HG02678 (cell line): ENCODE measurements around the gene SIGLEC7.

Experiments used
- ATAC-seq: cut with Tn5 transposase; IDR thresholded peaks from one replicate; pipeline ENCODE4 v1.9.1; 2021; ENCODE audit warnings: mild to moderate bottlenecking, moderate library complexity; ENCODE audit not compliant: unreplicated experiment

Gene SIGLEC7

DNA sequence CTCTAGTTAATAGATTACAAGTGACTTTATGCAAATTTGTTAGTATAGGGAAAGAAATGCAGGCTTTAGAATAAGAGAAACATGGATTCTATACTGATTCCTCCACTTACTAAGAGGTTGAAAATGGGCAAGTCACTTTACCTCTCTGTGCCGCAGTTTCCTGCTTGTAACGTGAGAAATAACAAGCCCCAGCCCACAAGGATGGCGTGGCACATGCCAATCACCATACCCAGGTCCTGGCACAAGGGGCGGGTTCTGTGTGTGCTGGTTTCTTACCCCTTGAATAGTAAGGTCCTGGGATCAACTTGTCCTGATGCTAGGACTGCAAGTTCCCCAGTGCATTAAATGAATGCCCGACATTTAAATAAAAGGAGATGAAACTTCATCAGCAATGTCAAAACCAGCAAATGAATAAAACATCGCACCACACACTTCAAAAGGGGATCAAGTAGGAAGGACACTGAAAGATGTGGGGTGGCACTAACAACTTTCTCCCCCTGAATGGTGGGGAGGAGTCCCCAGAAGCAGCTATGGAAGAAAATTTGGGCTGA, 25.3 kb upstream of the SIGLEC7 start:
- ATAC-seq = no peak

DNA sequence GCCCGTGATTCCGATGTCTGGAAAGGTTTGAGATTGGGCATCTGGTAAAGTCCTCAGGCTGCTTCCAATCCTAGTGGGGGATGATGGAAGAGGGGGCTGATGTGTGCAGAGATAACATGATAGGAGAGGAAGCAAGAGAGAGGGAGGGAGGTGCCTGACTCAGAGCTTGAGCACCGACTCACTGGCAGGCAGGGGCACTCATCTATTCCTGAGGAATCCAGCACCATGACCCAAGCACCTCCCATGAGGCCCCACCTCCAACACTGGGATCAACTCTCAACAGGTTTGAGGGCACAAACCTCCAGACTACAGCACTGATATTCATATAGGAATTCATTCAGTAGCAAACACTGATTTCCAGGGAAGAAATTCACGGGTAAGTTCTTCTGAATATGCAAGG, 23.0 kb upstream of the SIGLEC7 start:
- ATAC-seq = no peak

DNA sequence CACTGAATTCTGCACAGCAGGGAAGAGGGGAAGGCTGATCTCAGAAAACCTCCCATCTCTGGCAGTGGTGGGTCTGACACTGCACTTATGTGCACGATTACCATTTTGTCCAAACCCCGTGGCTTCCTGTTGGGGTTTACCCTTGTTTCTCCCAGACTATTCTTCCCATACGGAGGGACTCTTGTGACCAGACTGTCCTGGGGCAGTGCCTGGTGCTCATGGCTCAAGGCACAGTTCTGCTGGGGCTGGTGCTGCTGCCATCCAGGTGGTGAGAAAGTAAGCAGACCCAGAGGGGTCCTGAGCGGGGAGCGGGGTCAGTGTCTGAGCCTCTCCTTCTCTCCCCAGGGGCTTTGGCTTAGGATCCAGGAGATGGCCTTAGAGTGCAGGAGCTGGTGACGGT, 22.5 kb upstream of the SIGLEC7 start:
- no peak for ATAC-seq

DNA sequence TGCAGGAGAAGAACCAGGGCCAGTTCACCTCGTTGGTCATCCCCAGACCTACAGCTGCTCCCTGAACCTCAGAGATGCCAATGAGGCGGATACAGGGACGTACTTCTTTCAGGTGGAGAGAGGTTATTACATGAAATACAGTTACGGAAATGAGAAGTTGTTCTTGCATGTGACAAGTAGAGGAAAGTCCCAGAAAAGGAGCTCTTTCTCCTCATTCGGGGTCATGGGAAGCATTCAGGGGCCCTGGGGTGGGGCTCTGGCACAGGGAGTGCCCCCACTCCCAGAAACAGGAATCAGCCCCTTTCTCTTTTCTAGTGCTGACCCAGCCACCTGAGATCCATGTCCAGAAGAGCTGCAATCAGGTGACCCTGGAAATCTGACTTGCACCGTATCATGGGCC, 21.9 kb upstream of the SIGLEC7 start:
- ATAC-seq = no peak

DNA sequence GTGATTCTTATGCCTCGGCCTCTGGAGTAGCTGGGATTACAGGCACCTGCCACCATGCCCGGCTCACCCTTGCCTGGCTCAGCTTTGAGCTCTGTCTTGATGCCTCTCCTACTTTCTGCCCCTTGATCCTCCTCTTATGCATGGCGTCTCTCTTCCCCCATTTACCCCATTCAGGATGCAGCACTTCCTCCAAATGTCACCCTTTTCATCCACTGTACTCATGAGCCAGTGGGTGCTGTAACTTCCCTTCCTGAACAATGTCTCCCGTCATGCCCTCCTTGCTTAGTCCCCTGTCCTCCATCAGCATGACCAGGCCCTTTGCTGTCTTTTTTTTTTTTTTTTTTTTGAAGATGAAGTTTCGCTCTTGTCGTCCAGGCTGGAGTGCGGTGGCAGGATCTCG, 20.8 kb upstream of the SIGLEC7 start:
- no peak for ATAC-seq

DNA sequence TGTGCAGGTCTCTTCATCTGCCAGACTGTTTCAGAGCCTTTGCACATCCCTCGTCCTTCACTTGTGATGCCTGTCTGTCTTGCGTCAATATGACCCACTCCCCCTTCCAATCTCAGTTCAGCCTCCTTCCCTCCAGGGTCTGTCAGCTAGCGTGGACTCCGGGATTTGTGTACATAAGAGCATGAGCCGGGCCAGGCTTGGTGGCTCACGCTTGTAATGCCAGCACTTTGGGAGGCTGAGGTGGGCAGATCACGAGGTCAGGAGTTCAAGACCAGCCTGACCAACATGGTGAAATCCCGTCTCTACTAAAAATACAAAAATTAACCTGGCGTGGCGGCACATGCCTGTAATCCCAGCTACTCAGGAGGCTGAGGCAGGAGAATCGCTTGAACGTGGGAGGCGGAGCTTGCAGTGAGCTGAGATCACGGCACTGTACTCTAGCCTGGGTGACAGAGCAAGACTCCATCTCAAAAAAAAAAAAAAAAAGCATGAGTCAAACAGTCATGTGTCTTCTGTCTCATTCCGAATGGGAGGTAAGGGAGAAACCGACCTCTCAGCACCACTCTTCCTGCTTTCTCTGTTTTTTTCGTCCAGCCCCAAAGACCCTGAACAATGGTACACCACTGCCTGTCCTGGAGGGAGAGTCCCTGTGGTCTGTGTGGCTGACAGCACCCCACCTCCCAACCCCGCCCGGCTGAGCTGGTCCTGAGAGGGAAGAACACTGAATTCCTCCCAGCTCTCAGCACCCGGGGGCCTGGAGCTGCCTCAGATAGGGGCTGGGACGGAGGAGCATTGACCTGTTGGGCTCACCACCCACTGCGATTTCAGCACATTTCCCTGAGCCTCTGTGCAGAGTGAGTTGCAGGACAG, 19.8 kb upstream of the SIGLEC7 start:
- ATAC-seq = no peak

DNA sequence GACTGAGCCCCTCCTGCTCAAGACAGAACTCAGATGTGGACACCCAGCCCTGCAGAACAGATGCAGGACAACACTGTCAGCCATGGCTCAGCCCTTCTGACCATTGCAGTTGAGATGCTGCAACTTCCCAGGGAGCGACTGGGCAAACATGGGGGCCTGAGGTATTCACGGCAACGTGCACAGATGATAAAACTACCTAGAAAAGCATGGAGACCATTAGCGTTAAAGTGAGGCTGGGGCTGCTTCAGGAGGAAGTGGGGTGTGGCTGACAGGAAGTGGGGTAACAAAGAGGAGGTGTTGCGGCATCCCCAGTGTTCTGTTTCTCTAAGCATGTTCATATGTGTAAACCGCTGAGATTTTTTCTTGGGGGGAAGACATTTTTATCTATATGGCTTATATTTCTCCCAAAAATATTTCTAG, 18.7 kb upstream of the SIGLEC7 start:
- no peak for ATAC-seq

DNA sequence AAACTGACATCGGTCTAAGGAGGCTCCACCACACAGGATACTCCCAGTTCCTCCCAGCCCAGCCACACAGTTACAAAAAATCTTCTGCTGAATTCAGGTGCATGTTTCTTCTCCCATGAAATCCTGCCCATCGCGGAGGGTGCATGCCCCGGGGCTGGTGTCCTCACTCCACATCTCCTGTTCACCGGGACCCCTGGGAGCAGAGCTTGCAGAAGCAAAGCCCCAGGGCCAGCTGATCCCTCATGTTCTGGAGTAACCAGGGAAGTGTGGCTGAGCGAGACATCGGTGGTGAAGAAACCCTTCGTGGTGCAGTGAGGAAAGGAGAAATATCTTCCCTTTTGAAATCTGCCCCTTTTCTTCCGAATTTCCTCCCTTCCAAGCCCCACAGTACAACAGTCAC, 18.3 kb upstream of the SIGLEC7 start:
- no peak for ATAC-seq

DNA sequence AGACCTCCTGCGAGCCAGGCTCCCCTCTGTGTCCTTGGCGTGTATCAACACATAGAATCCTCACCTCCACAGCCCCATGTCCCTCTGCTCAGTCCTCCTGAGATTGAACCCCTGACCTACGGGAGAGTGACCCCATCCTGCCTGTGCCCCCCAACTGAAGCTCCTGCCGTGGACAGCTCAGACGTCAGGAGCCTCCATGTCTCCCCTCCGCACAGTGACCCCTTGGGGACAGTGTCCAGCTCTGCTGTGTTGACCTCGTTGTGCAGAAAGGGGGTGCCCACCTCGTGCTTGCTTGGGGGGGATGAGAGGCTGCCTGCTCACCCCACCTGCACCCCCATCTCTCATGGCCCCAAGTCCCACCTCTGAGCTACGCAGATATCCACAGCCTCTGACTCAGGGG, 17.9 kb upstream of the SIGLEC7 start:
- no peak for ATAC-seq

DNA sequence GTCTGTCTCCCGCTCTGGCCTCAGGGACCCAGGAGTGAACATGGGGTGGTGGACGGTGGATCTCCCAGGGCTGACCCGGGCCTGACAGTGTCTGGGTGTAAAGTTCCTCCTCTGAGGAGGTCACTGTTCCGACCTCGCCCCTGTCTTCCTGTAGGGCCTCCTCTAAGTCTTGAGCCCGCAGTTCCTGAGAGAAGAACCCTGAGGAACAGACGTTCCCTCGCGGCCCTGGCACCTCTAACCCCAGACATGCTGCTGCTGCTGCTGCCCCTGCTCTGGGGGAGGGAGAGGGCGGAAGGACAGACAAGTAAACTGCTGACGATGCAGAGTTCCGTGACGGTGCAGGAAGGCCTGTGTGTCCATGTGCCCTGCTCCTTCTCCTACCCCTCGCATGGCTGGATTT, 17.4 kb upstream of the SIGLEC7 start, which contains the start of gene SIGLEC9:
Gene SIGLEC9 (plus strand): TSS at position 178 of the 400 bp plus-strand sequence. CDS start 69 bp downstream, at position 247.
- no peak for ATAC-seq

DNA sequence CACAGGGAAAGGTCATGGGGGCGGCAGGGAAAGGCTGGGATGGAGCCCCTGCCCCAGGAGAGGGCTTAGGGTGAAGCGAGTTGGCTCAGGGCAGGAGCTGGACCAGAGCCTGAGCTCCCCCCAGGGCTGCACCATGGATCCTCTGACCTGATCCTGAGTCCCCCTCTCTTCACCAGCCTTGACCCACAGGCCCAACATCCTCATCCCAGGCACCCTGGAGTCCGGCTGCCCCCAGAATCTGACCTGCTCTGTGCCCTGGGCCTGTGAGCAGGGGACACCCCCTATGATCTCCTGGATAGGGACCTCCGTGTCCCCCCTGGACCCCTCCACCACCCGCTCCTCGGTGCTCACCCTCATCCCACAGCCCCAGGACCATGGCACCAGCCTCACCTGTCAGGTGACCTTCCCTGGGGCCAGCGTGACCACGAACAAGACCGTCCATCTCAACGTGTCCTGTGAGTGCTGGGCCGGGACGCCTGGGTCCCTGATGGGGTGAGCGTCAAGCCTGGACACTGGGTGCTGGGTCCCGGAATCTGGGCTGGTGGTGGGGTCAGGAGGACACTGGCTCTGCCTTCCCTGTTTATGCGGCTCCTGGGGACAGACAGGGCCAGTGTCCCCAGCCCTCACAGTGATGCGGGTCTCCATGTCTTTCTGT, 16.6 kb upstream of the SIGLEC7 start:
- ATAC-seq = no peak

DNA sequence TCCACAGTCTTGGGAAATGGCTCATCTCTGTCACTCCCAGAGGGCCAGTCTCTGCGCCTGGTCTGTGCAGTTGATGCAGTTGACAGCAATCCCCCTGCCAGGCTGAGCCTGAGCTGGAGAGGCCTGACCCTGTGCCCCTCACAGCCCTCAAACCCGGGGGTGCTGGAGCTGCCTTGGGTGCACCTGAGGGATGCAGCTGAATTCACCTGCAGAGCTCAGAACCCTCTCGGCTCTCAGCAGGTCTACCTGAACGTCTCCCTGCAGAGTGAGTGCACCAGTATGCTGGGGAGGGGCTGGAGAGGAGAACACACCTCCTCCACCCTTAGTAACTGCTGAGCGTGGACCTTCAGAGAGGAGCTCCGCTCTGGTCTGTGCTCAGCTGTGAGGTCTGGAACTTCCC, 15.1 kb upstream of the SIGLEC7 start:
- no peak for ATAC-seq

DNA sequence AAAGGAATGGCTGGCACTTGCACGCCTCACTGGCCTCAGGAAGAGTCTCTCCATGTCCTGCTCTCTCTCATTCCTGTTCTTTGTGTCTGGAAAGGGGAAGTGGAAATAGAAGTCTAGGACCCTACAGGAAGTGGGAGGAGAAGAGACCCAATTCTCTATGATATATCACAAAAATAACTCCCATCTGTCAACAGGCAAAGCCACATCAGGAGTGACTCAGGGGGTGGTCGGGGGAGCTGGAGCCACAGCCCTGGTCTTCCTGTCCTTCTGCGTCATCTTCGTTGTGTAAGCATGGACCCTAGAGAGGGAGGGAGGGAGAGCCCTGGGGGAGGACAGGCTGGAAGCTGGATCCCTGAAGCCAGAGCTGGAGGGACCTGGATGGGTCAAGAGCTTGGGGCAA, 14.3 kb upstream of the SIGLEC7 start:
- no peak for ATAC-seq

DNA sequence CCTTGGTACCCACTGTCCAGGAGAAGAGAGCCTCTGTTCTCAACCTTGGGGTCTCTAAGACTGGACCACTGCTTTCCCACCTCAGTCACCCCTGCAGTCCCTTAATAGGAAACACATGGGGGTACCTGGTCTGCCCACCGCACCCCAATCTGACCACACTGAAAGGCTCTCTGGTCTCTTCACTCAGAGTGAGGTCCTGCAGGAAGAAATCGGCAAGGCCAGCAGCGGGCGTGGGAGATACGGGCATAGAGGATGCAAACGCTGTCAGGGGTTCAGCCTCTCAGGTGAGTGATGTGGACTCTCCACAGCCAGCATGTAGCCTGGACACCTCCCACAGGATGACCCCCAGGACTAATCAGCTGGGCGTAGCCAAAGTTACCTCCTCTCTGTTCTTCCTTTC, 13.9 kb upstream of the SIGLEC7 start:
- ATAC-seq = no peak

DNA sequence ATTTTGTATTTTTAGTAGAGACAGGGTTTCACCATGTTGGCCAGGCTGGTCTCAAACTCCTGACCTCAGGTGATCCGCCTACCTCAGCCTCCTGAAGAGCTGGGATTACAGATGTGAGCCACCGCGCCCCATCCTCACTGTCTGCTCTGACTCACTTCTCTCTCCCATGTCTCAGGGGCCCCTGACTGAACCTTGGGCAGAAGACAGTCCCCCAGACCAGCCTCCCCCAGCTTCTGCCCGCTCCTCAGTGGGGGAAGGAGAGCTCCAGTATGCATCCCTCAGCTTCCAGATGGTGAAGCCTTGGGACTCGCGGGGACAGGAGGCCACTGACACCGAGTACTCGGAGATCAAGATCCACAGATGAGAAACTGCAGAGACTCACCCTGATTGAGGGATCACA, 12.4 kb upstream of the SIGLEC7 start:
- no peak for ATAC-seq

DNA sequence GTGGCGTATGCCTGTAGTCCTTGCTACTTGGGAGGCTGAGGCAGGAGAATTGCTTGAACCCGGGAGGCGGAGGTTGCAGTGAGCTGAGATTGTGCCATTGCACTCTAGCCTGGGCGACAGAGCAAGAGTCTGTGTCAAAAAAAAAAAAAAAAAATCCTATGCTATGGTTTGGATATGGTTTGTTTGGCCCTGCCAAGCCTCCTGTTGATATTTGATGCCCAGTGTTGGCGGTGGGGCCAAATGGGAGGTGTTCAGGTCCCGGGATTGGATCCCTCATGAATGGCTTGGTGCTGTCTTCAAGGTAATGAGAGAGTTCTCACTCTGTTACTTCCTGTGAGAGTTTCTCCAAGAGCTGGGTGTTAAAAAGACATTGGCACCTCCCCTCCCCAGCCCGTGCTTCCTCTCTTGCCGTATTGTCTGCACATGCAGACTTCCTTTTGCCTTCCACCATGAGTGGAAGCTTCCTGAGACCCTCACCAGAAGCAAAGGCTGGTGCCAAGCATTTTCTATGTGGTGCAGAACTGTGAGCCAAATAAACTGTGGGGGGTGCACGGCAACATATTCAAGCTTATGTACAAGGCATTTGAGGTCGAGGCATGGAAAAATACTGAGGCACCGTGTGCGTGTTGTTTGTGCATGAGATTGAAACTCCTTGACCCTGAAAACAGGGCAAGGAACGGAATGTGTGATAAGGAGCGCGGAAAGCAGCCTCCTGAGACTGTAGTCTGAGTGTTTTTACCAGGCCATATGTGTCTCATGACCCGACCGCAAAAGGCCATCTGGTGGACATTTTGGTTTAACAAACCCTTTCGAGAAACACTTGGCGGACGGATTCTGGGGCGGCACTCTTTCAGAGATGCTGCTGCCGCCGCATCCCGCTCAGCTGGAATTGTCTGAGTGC, 10.1 kb upstream of the SIGLEC7 start:
- no peak for ATAC-seq

DNA sequence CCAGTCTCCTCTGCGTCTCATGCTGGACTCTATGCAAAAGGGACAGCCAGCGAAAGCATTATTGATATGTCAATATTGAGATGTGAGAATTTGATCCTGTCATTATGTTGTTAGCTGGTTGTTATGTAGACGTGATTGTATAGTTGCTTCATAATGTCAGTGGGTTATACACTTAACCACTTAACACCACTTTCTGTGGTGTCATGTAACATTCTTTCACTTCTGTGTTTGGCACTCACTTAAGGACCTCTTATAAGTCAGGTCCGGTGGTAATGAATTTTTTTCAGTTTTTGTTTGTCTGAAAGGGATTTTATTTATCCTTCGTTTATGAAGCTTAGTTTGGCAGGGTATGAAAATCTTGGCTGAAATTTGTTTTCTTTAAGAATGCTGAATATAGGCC, 7.1 kb upstream of the SIGLEC7 start:
- ATAC-seq = no peak

DNA sequence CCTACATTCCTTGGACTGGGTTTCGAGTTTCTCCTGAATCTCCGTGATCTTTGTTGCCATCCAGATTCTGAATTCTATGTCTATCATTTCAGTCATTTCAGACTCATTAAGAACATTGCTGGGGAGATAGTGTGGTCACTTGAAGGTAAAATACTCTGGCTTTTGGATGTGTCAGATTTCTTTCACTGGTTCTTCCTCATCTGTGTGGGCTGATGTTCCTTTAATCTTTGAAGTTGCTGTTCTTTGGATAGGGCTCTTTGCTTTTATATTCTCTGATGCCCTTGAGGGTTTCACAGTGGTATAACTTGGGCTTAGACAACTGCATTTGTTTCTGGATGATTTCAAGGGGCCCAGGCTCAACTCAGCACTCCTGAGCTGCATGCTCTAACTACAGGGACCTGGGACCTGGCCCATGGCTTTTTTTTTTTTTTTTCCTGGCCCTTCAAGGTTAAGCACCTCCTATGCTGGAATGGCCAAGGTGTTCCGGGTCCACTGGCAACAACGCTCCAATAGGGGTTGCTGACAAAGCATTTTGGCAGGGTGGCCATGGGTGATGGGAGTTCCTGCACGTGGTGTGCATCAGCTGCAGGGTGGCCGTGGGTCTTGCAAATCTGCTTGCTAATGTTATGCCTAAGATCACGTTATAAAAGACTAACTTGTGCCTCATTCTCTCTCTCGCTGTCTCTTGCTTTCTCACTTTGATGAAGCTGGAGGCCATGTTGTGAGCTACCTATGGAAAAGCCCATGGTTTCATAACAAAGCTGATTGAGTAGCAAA, 5.9 kb upstream of the SIGLEC7 start:
- ATAC-seq = no peak

DNA sequence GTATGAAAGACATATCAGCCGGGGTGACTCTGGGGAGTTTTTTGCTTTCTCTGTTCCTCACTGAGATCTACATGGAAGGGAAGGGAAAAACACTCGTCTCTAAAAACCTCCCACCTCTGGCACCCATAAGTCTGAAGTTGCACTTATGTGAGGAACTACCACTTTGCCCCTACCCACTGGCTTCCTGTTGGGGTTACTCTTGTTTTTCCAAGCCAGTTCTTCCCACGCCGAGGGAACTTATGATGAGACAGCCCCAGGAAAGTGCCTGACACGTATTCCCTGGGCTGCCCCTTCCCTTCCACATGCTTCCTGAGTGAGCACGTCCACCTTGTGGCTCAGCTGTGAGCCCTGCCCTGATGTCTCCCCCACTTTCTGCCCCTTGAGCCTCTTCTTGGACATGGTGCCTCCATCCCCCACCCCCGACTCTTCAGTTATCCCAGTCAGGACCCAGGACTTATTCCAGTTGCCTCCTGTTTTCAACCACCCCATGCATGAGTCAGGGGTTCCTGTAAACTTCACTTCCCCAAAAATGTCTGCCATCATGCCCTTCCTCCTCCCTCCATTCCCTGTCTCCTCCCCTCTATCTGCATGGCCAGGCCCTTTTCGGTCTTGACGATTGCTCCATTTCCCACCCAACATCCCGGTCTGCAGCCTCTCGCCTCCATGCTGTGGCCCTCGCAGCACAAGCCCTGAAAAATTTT, 5.1 kb upstream of the SIGLEC7 start:
- ATAC-seq = no peak
